WTC11 (cell line): ENCODE data around the gene MYOZ1.

Experiments used
- CTCF ChIP-seq: fragments of 200-600 bp; IDR thresholded peaks from 2 replicates; pipeline ENCODE4 v1.8.0; 2022; ENCODE audit warnings: antibody characterized with exemption
- FOXP1 ChIP-seq: sonication (generic); formaldehyde crosslinking; IDR thresholded peaks from 2 replicates; pipeline ENCODE4 v1.8.0; 2022; ENCODE audit warnings: missing genetic modification reagents, mild to moderate bottlenecking, moderate library complexity, borderline replicate concordance
- JUN ChIP-seq: sonication (generic); formaldehyde crosslinking; IDR thresholded peaks from 2 replicates; pipeline ENCODE4 v1.8.0; 2023; ENCODE audit warnings: mild to moderate bottlenecking, missing genetic modification reagents
- NR3C1 ChIP-seq: sonication (generic); formaldehyde crosslinking; conservative IDR thresholded peaks from 2 replicates; pipeline ENCODE4 v1.8.1; 2023; ENCODE audit warnings: low read depth, mild to moderate bottlenecking, missing genetic modification reagents
- PREB ChIP-seq: sonication (generic); formaldehyde crosslinking; IDR thresholded peaks from 2 replicates; pipeline ENCODE4 v1.8.1; 2022; ENCODE audit warnings: mild to moderate bottlenecking, missing genetic modification reagents, moderate library complexity, borderline replicate concordance

- TF ChIP-seq CTCF (no peak), JUN (CRISPR knock-in tag) (no peak), PREB (no peak), NR3C1 (no peak), FOXP1 (no peak)
Measured at GRCh38 chr10:73628405-73628804, 12.9 kb downstream of the MYOZ1 start.
